ENCODE results near the gene RNF20. TPM values are rescaled to one million over a fixed set of nuclear protein-coding genes. Genes with fewer than 3 reads are reported as not detected.

The RNF20 gene
- total and polyA plus RNA-seq, 12 donors: 13.2 to 64.4 (median 54.6) TPM

DNA sequence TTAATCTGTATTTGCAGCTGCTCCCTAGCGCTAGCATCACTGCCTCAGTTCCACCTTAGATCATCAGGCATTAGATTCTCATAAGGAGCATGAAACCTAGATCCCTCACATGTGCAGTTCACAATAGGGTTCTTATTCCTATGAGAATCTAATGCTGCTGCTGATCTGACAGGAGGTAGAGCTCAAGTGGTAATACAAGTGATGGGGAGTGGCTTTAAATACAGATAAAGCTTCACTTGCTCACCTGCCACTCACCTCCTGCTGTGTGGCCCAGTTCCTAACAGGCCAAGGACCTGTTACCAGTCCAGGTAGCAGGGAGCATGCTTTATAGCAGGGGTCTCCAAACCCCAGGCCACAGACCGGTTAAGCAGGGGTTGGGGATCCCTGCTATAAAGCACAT lies 22.6 kb upstream of the RNF20 start:
- Histone ChIP-seq H3K9me3 (no peaks in the 10 kb centered on the region), H3K4me3 (no peak overlapping the region), H3K27ac (no peak overlapping the region), H3K4me1 (peaks cover 0 to 28% (median 14%) of the 10 kb centered on the region in 9 donors), H3K36me3 (no peaks in the 10 kb centered on the region), H3K27me3 (no peaks in the 10 kb centered on the region)
- DNase-seq: no peak
- 93 to 94% methylated on average over 2 of the region's 2 CpGs for WGBS, 2 donors
- intact Hi-C loops (cut with DNase I): no loop called here
- TF ChIP-seq, protein P1, sequence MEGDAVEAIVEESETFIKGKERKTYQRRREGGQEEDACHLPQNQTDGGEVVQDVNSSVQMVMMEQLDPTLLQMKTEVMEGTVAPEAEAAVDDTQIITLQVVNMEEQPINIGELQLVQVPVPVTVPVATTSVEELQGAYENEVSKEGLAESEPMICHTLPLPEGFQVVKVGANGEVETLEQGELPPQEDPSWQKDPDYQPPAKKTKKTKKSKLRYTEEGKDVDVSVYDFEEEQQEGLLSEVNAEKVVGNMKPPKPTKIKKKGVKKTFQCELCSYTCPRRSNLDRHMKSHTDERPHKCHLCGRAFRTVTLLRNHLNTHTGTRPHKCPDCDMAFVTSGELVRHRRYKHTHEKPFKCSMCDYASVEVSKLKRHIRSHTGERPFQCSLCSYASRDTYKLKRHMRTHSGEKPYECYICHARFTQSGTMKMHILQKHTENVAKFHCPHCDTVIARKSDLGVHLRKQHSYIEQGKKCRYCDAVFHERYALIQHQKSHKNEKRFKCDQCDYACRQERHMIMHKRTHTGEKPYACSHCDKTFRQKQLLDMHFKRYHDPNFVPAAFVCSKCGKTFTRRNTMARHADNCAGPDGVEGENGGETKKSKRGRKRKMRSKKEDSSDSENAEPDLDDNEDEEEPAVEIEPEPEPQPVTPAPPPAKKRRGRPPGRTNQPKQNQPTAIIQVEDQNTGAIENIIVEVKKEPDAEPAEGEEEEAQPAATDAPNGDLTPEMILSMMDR (IDR thresholded peaks at IDR 0.05): no peak
- ATAC-seq: no peak

DNA sequence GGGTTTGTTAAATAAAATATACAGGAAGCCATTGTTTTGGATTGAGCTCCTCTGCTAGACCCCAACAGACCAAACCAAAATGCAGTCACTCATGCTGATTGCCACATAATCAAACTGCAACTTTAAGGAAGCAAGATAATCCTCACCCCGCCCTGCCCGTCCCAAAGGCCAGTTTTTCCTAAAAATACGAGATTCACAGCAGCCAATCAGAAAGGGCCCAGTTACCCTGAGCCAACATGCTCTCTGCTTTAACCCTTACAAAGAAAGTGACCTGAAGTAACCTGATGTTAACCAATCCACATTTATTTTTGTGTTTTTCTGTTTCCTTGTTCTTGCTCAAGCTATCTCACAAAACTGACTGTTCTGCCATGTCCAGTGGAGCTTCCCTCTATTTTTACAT lies 21.5 kb upstream of the RNF20 start:
- no peaks in the 10 kb centered on the region for H3K36me3 ChIP-seq
- H3K4me3 ChIP-seq: no peak overlapping the region
- ATAC-seq (peak in 2 of 8 donors; percentile 25 to 27), DNase-seq (no peak)
- intact Hi-C loops (cut with DNase I): no loop called here
- H3K4me1 ChIP-seq: peaks cover 0 to 28% (median 14%) of the 10 kb centered on the region in 9 donors
- no peak overlapping the region for H3K27ac ChIP-seq
- no peaks in the 10 kb centered on the region for H3K9me3 ChIP-seq
- TF ChIP-seq, protein P1 (IDR thresholded peaks at IDR 0.05): no peak
- 55 to 73% methylated on average over 3 of the region's 3 CpGs for WGBS, 2 donors
- H3K27me3 ChIP-seq: no peaks in the 10 kb centered on the region

DNA sequence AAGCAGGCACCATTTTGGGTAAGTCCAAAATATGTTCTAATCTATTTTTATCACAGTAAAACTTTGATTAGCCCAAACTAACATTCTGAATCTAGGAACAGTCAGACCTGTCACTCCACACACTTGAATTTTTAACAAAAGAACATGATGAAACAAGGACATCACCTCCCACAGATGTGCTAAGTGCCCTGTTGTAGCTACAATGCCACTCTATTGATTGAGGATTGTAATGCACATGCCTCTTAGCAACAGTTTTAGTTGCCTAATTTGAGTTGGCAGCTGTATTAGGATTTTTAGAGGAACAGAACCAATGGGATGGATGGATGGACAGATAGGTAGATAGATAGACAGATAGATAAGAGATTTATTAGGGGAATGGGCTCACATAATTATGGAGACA lies 20.3 kb upstream of the RNF20 start:
- Histone ChIP-seq H3K4me3 (no peak overlapping the region), H3K36me3 (no peaks in the 10 kb centered on the region), H3K9me3 (peaks cover 0 to 2% (median 0%) of the 10 kb centered on the region in 11 donors), H3K4me1 (peaks cover 0 to 27% (median 13%) of the 10 kb centered on the region in 9 donors), H3K27ac (peak overlapping the region in 2 of 10 donors; percentile 5 to 29), H3K27me3 (no peaks in the 10 kb centered on the region)
- ATAC-seq (peak in 1 of 8 donors; percentile 71), DNase-seq (no peak)
- TF ChIP-seq, protein P1 (IDR thresholded peaks at IDR 0.05): no peak
- intact Hi-C loops (cut with DNase I): no loop called here

DNA sequence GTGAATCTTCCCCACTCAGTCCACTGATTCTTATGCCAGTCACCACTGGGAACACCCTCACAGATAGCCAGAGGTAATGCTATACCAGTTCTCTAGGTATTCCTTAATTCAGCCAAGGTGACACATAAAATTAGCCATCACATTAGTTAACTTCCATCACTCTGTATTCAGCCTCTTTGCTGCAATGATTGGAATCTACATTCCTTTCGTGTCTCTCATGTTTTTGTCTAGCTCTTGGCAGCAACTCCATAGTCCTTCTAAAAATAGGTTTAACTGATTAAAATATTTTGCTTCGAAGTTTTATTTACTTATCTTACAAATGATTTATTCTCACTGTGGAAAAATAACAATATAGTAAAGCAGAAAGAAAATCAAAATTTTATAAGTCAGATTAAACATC lies 19.6 kb upstream of the RNF20 start:
- WGBS, 2 donors: 7 to 13% methylated on average over 2 of the region's 2 CpGs
- peaks cover 0 to 27% (median 11%) of the 10 kb centered on the region in 9 donors for H3K4me1 ChIP-seq
- peaks cover 0 to 8% (median 0%) of the 10 kb centered on the region in 11 donors for H3K9me3 ChIP-seq
- no peak for DNase-seq
- peak overlapping the region in 2 of 10 donors; percentile 5 to 29 for H3K27ac ChIP-seq
- H3K27me3 ChIP-seq: no peaks in the 10 kb centered on the region
- ATAC-seq: peak in 2 of 8 donors; percentile 27 to 70
- intact Hi-C loops (cut with DNase I): no loop called here
- TF ChIP-seq, protein P1 (IDR thresholded peaks at IDR 0.05): no peak
- no peak overlapping the region for H3K4me3 ChIP-seq
- no peaks in the 10 kb centered on the region for H3K36me3 ChIP-seq

All from heart right ventricle (tissue), 16 donors.